Suprapubic skin (tissue), 3 donors: ENCODE data around the gene PANX1.

ENCODE experiments used
- CTCF ChIP-seq, 2 donors: fragments of 200-600 bp in 1 of 2; fragments of 450-650 bp in 1 of 2; sonication (generic) in 1 of 2; IDR thresholded peaks; one replicate each; pipeline ENCODE4 v1.5.1; 2016 to 2019; ENCODE audit warnings: antibody characterized with exemption in 2 of 2, mild to moderate bottlenecking in 1 of 2, moderate library complexity in 1 of 2
- EP300 ChIP-seq: sonication (generic); formaldehyde crosslinking; IDR thresholded peaks from one replicate; pipeline ENCODE4 v1.6.1; 2017; ENCODE audit warnings: antibody characterized with exemption
- POLR2A ChIP-seq, 2 donors: fragments of 450-650 bp; IDR thresholded peaks; one replicate each; pipeline ENCODE4 v1.6.1; 2017; ENCODE audit warnings: antibody characterized with exemption in 2 of 2, mild to moderate bottlenecking in 2 of 2, moderate library complexity in 2 of 2

DNA sequence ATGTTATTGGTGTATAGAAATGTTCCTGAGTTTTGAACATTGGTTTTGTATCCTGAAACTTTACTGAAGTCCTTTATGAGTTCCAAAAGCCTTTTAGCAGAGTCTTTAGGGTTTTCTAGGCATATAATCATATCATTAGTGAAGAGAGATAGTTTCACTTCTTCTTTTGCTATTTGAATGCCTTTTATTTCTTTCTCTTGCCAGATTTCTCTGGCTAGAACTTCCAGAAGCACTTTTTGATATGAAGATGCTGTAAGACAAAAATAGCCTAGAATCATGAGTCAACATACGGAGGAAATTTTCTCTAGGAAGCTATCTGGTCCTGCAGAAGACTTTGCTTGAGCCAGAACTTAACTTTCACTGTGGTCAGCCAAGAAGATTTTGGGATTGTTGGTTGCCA lies 89.1 kb downstream of the PANX1 start:
- TF ChIP-seq CTCF (IDR thresholded peaks at IDR 0.05) (no peak), EP300 (no peak), POLR2A (IDR thresholded peaks at IDR 0.05) (no peak)
